GM19240 (cell line): ENCODE results near the gene CCSER2.
"Not testable (repeated sequence)": the region's sequence is repeated elsewhere in the genome, so short reads cannot be mapped to it uniquely, and the experiment has no call there.

Experiments
- DNase-seq: peaks from one replicate; pipeline ENCODE4 v3.0.0; 2011; ENCODE audit warnings: low spot score; ENCODE audit not compliant: insufficient read length

CCSER2 gene

GRCh38 chr10:84328418-84329195 is at the start of gene CCSER2:
TSS of gene CCSER2 (plus strand) at chr10:84328589. CDS start at chr10:84371053, 42,464 bp downstream.
- DNase-seq = peak; percentile 82

DNA sequence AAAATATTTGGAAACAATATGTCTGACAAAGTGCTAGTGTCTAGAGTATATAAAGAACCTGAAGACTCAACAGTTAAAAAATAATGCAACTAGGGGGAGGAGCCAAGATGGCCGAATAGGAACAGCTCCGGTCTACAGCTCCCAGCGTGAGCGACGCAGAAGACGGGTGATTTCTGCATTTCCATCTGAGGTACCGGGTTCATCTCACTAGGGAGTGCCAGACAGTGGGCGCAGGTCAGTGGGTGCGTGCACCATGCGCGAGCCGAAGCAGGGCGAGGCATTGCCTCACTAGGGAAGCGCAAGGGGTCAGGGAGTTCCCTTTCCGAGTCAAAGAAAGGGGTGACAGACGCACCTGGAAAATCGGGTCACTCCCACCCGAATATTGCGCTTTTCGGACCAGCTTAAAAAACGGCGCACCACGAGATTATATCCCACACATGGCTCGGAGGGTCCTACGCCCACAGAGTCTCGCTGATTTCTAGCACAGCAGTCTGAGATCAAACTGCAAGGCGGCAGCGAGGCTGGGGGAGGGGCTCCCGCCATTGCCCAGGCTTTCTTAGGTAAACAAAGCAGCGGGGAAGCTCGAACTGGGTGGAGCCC is 48.4 kb upstream of the CCSER2 start:
- not testable (repeated sequence) for DNase-seq

DNA sequence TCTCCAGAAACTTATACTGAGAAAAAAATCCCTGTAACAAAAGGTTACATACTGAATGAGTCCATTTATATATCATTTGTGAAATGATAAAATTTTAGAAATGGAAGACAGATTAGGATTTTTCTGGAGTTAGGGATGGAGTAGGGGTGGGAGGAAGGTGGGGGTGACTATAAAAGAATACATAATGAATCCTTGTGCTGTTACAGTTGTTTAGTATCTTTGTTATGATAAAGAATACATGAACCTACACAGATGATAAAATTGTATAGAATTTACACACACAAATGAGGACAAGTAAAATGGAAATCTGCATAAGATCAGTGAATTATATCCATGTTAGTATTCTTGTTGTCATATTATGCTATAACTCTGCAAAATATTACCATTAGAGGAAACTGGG is 41.7 kb upstream of the CCSER2 start:
- DNase-seq = no peak

GRCh38 chr10:84288151-84288550 is 40.2 kb upstream of the CCSER2 start:
- DNase-seq = no peak

- no peak for DNase-seq
Measured at GRCh38 chr10:84289521-84290200, 38.7 kb upstream of the CCSER2 start.

GRCh38 chr10:84290235-84290634 is 38.2 kb upstream of the CCSER2 start:
- DNase-seq = no peak

GRCh38 chr10:84291384-84291783 is 37.0 kb upstream of the CCSER2 start:
- DNase-seq = no peak

GRCh38 chr10:84292502-84292901 is 35.9 kb upstream of the CCSER2 start:
- no peak for DNase-seq

GRCh38 chr10:84293171-84293570 is 35.2 kb upstream of the CCSER2 start:
- DNase-seq = no peak

DNA sequence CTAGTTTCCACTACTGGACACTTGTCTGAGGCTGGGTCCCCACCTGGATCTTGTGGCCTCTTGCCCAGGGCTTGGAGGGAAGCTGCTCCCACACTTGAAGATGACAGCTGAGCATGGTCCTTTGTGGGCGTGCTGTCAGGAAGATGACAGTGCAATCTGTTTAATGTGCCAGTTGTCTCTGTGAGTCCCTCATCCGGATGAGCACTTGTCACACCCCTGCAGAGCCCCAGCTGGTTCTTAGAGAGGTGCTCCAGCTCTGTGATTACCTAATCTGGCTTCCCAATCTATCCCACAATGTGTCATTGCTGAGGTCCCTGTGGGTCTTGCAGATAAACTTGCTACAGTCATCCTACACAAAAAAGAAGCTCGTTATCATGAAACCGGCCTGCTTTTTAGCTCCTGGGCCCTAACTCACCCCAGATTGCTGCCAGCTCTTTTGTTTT is 34.8 kb upstream of the CCSER2 start:
- DNase-seq = no peak

DNA sequence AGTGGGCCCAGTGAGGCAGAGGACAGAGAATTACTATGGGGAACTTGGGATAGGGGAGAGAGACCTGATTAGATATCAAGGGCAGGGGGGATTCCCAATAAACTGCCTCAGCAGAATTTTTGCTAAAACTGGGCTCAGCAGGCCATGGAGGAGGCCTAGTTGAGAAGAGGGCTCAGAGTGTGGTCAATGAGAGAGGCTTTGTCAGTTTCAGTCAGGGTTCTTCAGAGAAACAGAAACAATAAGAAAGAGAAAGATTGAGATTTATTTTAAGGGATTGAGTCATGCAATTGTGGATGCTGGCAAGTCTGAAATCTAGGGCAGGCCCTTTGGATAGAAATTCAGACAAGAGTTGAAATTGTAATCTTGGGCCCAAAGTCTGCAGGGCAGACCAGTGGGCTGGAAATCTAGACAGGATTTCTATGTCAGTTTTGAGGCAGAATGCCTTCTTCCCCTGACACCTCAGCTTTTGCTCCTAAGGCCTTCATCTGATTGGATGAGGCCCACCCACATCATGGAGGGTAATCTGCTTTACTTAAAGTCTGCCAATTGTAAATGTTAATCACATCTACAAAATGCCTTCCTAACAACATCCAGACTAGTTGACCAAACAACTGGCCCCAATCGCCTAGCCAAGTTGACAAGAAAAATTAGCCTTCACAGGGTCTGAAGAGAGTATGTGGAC is 33.5 kb upstream of the CCSER2 start:
- DNase-seq = peak; percentile 8

GRCh38 chr10:84296091-84296981 is 32.1 kb upstream of the CCSER2 start:
- DNase-seq = no peak

- DNase-seq = no peak
Measured at GRCh38 chr10:84298057-84298456, 30.3 kb upstream of the CCSER2 start.

DNA sequence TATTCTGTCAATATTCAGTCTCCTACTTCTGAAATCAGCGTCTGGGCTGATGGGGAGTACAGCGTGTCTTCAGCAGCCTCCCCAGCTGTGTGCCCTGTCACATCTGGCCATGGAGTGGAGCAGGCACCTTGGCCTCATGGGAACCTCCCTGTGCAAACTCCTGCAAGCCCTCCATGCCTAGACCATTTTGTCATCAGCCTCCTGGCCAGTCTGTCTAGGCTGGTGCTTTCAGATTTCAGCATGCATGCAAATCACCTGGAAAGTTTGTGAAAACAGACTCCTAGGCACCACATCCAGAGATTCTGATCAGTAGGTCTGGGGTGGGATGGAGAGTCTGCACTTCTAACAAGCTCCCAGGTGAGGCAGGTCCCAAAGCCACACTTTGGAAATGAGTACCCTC is 26.2 kb upstream of the CCSER2 start:
- DNase-seq = no peak

GRCh38 chr10:84306751-84307384 is 21.5 kb upstream of the CCSER2 start:
- no peak for DNase-seq

- DNase-seq = no peak
Measured at GRCh38 chr10:84308021-84308420, 20.4 kb upstream of the CCSER2 start.

- DNase-seq = no peak
Measured at GRCh38 chr10:84308481-84309304, 19.7 kb upstream of the CCSER2 start.

DNA sequence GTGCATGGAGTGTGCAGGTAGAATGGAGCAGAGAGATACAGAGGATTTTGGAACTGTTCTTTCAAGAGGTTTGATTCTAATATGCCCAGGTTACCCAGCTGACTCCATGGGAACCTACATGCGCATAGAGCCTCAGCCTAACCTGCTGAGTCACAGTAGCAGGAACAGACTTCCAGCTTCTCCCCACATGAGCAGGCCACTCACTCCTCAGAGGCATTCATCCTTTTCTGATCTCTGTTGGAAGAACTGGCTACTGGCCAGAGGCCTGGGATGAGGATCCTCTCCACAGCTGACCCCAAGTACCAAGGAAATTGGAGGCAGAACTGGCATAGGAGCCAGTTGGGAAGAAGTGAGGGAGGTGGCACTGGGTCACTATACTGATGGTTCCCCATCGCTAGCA is 17.9 kb upstream of the CCSER2 start:
- DNase-seq = no peak

DNA sequence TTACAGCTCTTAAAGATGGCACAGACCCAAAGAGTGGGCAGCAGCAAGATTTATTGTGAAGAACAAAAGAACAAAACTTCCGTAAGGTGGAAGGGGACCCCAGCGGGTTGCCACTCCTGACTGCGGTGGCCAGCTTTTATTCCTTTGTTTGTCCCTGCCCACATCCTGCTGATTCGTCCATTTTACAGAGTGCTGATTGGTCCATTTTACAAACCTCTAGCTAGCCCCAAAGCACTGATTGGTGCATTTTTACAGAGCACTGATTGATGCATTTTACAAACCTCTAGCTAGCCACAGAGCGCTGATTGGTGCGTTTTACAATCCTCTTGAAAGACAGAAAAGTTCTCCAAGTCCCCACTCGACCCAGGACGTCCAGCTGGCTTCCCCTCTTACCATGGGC is 16.8 kb upstream of the CCSER2 start:
- DNase-seq = no peak
